CD4-positive, alpha-beta T cell treated with Interleukin-15 for 1 hour (primary cell): ENCODE data around the gene KCNIP3.

Source experiments
- DNase-seq: peaks from one replicate; pipeline ENCODE4 v3.0.0-alpha.2; 2020

The KCNIP3 gene

DNA sequence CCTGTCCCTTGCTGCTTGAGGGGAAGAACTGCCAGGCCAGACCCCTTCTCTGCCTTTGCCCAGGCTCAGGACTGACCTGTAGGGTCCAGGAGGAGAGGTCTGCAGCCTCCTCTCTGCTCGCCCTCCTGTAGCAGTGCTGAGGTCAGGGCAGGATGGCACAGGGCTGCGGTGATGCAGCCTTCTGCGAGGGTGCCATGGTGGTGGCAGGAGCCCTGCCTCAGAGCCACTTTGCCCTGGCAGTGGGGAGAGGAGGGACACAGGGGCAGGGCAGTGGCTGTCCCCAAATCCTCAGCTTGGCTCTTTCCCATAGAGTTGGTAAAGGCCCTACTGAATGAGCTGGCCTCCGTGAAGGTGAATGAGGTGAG lies 22.0 kb upstream of the KCNIP3 start:
- no peak for DNase-seq

DNA sequence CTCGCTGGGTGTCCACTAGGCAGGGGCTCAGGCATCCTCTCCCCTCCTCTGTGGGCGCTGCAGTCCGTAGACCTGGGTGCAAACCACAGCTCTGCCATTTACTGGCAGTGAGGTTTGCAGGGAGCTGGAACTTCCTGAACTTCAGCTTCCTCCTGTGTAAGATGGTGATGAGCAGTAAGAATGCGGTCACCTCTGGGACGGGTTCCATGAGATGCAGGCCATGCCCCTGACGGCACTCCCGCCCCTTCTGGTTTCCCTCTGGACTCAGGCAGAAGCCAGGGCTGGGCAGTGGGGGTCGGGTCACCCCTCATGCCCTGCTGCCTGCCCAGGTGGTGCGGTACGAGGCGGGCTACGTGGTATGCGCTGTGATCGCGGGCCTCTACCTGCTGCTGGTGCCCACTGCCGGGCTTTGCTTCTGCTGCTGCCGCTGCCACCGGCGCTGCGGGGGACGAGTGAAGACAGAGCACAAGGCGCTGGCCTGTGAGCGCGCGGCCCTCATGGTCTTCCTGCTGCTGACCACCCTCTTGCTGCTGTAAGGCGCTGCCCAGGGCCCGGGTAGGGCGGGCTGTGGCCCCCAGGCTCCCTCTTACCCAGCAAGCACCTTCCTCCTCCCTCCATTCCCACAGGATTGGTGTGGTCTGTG lies 21.4 kb upstream of the KCNIP3 start:
- DNase-seq, result peak; percentile 14

DNA sequence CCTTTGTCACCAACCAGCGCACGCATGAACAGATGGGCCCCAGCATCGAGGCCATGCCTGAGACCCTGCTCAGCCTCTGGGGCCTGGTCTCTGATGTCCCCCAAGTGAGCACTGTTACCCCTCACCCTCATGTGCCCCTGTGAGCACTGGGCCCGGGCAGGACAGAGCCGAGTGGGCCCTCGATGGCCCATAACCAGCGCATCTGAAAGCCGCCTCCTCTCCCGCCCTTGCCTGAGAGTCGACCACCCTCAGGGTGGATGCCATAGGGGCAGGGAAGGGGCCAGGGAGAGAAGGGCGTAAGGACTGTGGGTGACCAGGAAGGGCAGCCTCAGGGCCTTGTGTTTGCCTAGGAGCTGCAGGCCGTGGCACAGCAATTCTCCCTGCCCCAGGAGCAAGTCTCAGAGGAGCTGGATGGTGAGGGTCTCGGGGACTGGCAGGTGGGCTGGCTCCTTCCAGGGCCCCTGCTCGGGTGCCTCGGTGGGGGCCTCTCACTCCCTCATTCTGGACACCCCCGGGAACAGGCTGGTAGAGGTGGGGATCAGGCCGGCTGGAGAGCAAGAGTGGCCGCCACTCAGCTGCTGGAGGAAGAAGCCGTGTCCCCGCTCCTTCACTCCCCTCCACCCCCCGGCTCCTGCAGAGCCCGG lies 20.8 kb upstream of the KCNIP3 start:
- peak; percentile 9 for DNase-seq

DNA sequence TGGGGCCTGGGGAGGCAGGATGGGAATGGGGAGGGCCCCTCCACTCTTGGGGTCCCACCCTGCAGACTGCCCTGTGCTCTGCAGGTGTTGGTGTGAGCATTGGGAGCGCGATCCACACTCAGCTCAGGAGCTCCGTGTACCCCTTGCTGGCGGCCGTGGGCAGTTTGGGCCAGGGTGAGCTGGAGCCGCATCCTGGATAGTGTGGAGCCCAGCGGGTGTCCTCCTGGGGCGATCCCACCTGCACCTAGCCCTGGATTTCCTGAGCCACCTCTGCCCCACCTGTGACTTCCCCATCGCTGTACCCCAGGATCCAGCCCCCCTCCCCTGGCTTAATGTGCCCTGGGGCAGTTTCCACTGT lies 20.3 kb upstream of the KCNIP3 start:
- DNase-seq, result no peak

DNA sequence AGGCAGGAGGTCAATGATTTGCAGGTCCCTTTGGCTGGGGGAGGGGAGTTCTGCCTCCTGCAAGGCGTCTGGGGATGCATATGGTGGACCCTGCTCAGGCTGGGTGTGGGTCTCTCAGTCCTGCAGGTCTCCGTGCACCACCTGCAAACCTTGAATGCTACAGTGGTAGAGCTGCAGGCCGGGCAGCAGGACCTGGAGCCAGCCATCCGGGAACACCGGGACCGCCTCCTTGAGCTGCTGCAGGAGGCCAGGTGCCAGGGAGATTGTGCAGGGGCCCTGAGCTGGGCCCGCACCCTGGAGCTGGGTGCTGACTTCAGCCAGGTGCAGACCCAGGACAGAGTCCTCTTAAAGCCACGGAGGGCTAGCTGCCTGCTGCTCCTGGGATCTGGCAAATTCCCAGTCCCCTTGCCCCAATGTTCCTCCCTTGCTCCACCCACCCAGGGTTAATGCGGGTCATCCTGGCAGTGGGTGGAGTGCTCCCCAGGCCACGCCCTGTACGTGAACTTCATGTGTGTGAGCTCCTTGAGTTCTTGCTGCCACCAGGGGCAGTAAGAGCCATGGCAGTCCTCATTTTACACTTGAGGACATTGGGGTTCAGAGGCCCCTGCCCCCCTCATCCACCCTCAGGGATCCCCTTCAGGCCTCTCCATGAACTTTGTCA lies 19.8 kb upstream of the KCNIP3 start:
- no peak for DNase-seq

DNA sequence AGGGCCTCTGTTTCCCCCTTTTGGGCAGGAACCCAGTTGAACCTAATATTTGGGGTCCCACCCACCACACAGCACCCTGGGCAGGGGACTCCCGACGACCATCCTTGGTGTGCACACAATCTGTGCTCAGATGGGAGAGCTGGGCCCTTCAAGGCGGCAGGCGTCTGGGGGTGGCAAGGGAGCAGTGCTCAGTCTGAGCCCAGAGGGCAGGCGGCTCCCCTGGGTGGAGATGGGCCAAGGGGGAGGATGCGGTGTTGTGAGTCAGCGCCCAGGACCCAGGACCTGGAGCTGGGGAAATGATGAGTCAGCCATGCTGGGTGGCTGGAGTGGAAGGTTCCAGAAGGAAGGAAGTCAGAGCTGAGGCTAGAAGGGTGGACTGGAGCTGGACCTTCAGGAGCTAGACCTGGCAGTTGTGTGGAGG lies 19.1 kb upstream of the KCNIP3 start:
- DNase-seq, result no peak

DNA sequence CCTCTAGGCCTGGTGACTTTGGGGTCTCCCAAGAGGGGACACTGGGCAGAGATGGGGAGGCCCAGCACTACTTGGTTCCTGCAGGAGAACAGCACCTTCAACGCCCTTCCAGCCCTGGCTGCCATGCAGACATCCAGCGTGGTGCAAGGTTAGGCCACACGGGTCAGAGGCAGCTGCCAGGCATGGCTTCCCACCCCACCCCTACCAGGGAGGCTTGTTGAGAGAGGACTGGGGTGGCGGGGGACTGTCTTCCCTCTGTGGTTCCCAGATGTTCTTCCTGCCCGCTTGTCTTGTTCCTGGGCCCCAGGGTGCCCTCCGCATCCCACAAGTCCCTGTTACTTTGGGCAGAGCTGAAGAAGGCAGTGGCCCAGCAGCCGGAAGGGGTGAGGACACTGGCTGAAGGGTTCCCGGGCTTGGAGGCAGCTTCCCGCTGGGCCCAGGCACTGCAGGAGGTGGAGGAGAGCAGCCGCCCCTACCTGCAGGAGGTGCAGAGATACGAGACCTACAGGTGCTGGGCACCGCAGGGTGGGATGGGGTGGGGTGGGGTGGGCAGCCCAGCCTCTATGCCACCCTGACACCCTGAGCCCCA lies 18.4 kb upstream of the KCNIP3 start:
- DNase-seq, result no peak

DNA sequence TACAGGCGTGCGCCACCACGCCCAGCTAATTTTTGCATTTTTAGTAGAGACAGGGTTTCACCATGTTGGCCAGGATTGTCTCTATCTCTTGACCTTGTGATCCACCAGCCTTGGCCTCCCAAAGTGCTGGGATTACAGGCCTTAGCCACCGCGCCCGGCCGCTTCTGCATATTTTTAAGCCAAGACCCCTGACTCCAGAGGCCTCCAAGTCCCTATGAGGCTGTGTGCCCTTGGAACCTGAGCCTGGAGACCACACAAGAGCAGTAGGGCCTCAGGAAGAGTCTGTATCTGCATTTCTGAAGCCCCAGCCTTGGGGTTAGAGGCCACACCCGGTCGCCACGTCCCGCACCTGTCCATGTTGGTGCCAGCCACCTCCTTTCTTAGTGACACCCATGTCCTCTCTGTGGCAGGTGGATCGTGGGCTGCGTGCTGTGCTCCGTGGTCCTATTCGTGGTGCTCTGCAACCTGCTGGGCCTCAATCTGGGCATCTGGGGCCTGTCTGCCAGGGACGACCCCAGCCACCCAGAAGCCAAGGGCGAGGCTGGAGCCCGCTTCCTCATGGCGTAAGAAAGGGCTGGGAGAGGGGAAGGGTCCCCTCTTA lies 17.6 kb upstream of the KCNIP3 start:
- DNase-seq, result no peak

DNA sequence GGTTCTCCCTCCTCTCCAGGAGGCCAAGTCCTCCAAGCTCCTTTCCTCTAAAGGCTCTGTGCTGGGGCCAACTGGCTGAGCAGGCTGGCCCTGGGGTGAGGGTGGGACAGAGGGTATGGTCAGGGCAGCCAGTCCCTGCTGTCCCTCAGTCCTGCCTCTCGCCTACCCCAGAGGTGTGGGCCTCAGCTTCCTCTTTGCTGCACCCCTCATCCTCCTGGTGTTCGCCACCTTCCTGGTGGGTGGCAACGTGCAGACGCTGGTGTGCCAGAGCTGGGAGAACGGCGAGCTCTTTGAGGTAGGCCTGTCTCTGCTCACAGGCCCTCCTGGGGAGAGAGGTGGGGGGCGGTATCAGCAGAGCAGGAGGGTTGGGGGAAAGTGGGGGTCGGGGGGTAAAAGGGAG lies 16.1 kb upstream of the KCNIP3 start:
- DNase-seq, result no peak

DNA sequence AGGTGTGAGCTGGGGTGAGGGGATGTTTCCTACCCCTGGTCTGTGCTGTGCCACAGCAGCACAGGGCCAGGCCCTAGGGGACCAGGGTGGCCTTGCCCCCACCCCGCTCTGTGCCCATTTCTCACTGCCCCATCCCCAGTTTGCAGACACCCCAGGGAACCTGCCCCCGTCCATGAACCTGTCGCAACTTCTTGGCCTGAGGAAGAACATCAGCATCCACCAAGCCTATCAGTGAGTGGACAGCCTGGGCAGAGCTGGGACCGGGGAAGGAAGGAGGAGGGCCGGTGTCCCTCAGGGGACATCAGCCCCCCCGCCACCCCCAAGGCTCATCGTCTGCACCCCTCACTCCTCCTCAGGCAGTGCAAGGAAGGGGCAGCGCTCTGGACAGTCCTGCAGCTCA lies 15.4 kb upstream of the KCNIP3 start:
- no peak for DNase-seq

DNA sequence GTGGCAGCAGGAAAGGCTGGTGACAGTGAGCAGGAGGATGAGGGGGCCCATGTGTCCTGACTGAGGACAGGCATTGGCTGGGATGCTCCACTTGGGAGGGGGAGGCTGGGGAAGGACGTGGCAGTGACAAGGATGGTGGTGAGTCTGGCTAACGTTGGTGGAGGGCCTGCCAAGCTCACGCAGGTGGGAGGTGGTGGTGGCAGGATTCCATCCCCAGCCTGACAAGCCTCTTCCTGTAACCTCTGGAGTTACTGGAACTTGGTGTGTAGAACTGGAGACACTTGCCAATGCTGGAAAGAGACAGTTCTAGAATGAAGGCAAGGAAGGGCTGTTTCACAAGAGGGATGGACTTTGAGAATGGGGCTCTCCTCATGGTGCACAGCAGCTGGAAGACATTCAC lies 14.7 kb upstream of the KCNIP3 start:
- no peak for DNase-seq

DNA sequence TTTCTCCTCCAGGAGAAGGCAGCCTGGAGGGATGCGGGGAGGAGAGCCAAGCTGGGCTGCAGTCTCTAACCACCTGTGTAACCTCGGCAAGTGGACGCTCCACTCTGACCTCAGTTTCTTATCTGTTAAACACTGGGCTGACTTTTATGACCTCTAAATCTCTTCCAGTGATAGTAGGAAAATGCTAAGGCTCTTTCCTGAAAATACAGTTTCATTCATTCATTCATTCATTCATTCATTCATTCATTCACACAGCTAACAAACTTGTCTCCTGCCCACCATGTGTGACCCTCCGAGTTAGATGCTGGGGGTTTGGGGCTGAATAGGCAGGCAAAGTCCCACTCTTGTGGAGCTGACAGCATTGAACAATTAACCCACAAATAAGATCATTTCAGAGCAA lies 13.6 kb upstream of the KCNIP3 start:
- DNase-seq, result no peak

DNA sequence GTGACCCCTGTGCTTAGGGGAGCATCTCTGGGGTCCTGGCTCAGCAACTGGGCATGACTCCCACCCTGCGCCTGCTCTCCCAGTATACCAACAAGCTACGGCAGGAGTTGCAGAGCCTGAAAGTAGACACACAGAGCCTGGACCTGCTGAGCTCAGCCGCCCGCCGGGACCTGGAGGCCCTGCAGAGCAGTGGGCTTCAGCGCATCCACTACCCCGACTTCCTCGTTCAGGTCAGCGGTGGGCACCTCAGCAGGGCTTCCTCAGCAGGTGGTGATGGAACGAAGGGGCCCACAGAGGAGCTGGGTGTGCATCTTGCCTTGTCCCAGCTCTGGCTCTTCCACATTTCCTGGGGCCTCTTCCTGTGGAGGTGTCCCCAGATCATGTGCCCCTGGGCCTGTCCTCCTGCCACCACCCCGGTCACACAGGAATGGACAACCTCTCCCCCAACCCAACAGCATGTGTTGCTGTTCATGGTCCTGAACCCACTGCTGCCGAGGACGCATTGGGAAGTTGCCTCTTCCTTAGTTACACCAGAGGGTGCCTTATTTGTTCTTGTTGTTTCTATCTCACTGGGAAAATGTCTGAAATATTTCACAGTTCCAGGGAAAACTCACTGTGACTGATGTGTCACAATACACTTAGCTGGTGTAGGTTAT lies 12.1 kb upstream of the KCNIP3 start:
- DNase-seq, result no peak

DNA sequence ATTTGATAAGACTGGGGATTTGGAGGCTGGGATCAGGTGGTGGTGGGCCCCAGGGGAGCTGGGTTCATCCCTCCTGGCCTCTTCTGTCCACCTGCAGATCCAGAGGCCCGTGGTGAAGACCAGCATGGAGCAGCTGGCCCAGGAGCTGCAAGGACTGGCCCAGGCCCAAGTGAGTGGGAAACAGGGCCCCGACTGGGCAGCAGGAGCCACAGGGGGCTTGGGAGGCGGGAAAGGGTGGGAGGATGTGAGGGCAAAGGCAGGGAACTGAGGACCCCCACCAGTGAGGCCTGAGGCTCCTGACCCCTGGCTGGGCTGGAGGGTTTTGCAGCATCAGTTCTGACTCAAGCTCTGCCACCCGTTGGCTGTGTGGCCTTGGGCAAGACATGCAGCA lies 11.6 kb upstream of the KCNIP3 start:
- DNase-seq, result no peak

DNA sequence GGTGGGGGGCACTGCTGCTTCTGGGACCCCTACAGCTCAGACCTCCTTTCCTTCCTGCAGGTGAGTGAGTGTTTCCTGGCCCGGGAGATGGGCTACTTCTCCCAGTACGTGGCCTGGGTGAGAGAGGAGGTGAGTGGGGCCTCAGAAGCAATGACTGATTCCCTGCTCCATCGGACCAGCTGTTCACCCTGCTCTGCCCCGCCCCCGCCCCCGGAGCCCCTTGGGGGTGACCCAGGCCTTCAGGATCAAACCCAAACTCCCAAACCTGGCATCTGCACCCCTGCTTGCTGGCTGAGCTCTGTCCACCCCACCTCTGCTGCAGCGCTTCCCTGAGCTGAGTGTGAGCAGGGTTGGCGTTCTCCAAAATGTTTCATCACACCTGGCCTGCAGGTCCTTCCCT lies 9.8 kb upstream of the KCNIP3 start:
- no peak for DNase-seq

DNA sequence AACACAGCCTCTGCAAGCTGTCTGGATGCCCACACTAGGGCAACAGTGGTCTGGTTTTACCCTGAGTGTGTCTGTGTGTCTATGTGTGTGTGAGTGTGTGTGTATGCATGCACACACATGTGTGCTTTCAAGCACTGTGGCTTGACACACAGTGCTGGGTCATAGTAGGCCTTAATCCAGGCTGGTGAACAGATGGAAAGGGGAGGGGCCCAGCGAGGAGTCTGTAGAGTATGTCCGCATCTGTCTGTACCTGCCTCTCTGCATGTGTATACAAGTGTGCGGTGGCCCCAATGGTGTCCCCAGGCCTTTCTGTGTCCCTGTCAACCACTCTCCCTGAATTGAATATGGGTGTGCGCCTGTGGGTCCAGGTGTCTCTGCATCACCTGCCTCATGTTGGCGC lies 9.3 kb upstream of the KCNIP3 start:
- DNase-seq, result no peak

DNA sequence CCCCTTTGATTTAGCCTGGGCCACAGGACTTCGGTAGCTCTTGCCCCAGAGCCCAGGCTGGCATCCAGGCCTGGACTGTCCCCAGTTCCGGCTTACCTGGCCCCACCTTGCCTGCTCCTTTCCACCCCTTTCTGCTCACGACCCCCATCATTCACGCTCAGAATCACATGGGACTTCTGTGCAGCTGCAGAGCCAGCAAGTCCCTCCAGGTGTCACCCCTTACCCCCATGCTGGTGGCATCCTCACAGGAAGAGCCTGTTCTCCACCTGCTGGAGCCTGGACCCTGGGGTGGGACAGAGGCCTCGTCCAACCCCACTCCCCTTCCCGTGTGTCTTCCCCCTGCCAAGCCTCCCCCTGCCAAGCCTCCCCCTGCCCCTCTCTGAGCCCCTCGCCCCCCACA lies 7.9 kb upstream of the KCNIP3 start:
- DNase-seq, result no peak

DNA sequence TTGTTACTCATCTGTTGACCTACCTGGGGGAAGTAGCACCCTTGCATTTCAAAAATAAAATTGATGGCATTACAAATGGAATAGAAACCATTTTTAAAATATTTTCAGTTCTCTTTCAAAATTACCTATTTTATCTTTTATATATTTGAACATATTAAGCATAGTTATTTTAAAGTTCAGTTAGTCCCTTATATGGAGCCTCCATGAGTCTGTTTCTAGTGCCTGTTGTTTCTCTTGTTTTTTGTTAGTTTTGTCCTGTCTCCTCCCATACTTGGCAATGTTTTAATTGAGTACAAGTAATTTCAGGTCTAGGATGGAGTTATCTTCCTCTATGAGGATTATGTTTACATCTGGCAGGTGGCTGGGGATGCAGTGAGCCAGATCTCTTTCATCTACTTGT lies 5.9 kb upstream of the KCNIP3 start:
- DNase-seq, result no peak

DNA sequence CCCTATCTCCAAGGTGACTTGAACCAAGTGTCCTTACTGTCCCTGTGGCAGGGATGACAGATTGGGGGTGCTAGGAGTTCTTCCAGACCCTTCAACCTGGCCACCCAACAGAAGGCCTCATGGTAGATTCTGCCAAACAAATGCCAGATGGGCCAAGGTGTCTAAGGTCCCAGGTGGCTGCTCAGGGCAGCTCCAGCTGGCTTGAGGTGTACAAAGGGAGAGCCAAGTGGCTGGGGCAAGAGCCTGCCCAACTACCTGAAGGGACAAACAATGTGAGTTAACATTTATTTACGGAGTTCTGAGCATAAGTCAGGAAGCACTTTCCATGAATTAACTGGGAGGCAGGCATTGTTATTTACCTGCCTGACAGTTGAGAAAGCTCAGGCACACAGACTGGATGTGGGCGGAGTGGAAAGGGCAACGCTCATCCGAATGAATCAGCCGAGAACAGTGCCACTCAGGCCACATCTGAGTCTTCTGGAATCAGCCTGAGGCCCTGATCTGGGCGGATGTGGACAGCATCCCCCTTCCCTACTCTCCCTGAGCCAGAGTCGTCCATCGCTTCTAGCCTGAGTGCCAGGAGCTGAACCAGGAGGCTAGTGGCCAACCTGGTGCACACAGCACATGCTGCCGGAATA lies 4.4 kb upstream of the KCNIP3 start:
- DNase-seq, result no peak

DNA sequence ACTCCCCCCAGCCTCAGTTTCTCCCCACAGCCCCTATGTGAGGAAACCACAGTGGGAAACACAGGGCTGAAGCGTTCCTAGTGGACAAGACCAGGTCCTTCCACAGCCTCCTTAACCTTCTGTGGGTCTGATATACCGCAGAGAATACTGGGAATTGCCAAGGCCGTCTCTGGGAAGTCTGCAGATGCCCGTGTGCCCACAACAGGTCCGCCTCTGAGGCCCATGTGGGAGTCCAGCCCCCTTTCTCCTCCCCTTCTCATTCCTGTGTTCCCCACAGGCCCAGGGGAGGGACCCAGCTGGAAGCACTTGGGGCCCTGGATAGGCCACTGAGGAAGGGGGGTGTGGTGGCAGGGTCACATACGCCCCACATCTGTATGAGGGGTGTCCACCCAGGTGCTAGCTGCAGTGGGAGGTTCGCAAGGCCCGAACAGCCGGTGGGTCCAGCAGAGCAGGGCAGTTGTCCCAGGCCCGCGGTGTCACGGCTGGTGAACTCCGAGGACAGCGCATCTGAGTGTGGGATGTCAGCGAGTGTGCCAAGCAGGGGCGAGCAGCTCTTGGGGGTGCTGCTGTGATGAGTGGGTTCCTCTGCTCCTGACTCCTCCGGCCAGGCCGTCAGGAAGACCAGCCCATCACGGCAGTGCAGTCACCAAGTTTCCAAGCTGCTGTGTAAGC lies 2.4 kb upstream of the KCNIP3 start:
- no peak for DNase-seq

DNA sequence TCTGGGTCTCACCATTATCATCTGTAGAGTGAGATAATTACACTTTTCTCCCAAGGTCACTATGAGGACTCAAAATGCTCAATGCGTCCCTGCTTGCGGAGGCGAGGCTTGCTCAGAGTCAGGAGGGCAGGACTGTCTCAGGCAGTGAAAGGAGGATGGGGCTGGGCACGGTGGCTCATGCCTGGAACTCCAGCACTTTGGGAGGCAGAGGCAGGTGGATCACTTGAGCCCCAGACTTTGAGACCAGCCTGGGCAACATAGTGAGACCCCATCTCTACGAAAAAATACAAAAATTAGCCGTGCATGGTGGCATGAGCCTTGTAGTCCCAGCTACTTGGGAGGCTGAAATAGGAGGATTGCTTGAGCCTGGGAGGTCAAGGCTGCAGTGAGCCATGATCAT lies 1.8 kb upstream of the KCNIP3 start:
- DNase-seq, result no peak

DNA sequence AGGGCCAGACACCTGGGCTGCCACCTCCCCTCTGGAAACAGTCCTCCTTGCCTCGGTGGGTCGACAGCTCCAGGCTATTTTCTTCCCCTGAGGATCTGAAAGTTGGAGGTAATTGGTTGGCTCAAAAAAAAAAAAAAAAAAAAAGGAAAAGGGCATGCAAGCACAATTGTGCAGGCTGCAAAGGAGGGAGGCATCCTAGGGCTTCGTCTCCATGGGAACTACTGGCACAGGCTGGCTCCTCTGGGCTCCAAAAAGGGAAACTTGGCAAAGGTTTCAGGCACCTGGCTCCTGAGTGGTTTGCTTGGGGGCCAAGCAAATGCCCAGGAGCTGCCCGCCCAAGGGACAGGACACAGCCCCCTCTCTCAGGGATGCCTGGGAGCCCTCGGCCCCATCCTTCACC lies 1.1 kb upstream of the KCNIP3 start:
- DNase-seq, result no peak
